ENCODE measurements around the gene GRIN2A.

Gene GRIN2A

DNA sequence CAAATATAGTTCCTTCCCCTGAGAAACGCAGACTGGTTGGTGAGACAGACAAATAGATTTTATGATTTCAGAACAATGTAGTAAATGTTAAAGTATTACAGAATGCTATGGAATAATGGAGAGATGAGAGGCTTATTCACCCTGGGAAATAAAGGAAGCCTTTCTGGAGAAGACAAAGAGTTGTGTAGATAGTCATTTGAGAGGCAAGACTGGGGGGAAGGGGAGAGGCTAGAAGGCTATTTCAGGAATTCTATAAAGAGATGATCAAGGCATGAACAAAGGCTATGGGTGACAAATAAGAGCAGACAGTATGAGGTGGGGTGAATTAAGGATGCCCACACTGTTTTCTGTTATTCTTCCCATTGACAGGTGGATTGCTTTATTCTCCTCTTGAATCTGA lies 211.4 kb downstream of the GRIN2A start:
- no peaks in the 10 kb centered on the region for H3K27me3 ChIP-seq (replicated peaks; ENCODE audit: control insufficient read depth, insufficient read depth, low read length, poor library complexity, severe bottlenecking)
- no peak overlapping the region for H3K27ac ChIP-seq (ENCODE audit: insufficient read depth, low read length, poor library complexity, severe bottlenecking)
- no peaks in the 10 kb centered on the region for H3K9me3 ChIP-seq (ENCODE audit: control insufficient read depth, low read length)
- no peak overlapping the region for H3K4me3 ChIP-seq (ENCODE audit: insufficient read depth, low read depth, low read length, poor library complexity, severe bottlenecking)
- H3K36me3 ChIP-seq (ENCODE audit: control insufficient read depth, insufficient read depth, low read length), result no peaks in the 10 kb centered on the region
- no peak for DNase-seq
- H3K4me1 ChIP-seq (ENCODE audit: control insufficient read depth, insufficient read depth, low read length, poor library complexity, severe bottlenecking), result no peaks in the 10 kb centered on the region

- DNase-seq, result no peak
- Histone ChIP-seq H3K4me3 (ENCODE audit: insufficient read depth, low read depth, low read length, poor library complexity, severe bottlenecking) (no peak overlapping the region), H3K27me3 (replicated peaks; ENCODE audit: control insufficient read depth, insufficient read depth, low read length, poor library complexity, severe bottlenecking) (no peaks in the 10 kb centered on the region)
Measured at GRCh38 chr16:9970244-9970643, 212.0 kb downstream of the GRIN2A start.

DNA sequence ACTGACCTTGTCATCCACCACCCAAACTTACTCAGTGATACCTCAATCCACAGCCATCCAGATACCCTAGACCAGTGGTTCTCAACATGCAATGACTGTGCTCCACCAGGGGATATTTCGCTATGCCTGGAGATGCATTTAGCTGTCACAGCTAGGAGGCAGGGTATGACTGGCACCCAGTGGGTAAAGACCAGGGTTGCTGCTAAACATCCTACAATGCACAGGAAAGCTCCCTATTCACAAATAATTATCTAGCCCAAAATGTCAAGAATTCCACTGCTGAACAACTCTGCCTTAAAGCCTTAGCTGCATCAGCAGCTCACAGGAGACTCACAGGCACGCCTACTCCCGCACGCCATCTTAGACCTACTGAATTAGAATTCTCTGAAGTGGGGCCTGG lies 212.6 kb downstream of the GRIN2A start:
- H3K4me3 ChIP-seq (ENCODE audit: insufficient read depth, low read depth, low read length, poor library complexity, severe bottlenecking), result no peak overlapping the region
- H3K27me3 ChIP-seq (replicated peaks; ENCODE audit: control insufficient read depth, insufficient read depth, low read length, poor library complexity, severe bottlenecking), result no peaks in the 10 kb centered on the region
- no peak for DNase-seq
- H3K4me1 ChIP-seq (ENCODE audit: control insufficient read depth, insufficient read depth, low read length, poor library complexity, severe bottlenecking), result no peaks in the 10 kb centered on the region
- no peaks in the 10 kb centered on the region for H3K36me3 ChIP-seq (ENCODE audit: control insufficient read depth, insufficient read depth, low read length)
- no peaks in the 10 kb centered on the region for H3K9me3 ChIP-seq (ENCODE audit: control insufficient read depth, low read length)
- no peak overlapping the region for H3K27ac ChIP-seq (ENCODE audit: insufficient read depth, low read length, poor library complexity, severe bottlenecking)

More at GRCh38 chr16:9970244-9970643, 212.0 kb downstream of the GRIN2A start:
- no peaks in the 10 kb centered on the region for H3K9me3 ChIP-seq (ENCODE audit: control insufficient read depth, low read length)
- H3K27ac ChIP-seq (ENCODE audit: insufficient read depth, low read length, poor library complexity, severe bottlenecking), result no peak overlapping the region
- no peaks in the 10 kb centered on the region for H3K4me1 ChIP-seq (ENCODE audit: control insufficient read depth, insufficient read depth, low read length, poor library complexity, severe bottlenecking)
- H3K36me3 ChIP-seq (ENCODE audit: control insufficient read depth, insufficient read depth, low read length), result no peaks in the 10 kb centered on the region

- Histone ChIP-seq H3K4me1 (ENCODE audit: control insufficient read depth, insufficient read depth, low read length, poor library complexity, severe bottlenecking) (no peaks in the 10 kb centered on the region), H3K27ac (ENCODE audit: insufficient read depth, low read length, poor library complexity, severe bottlenecking) (no peak overlapping the region), H3K9me3 (ENCODE audit: control insufficient read depth, low read length) (no peaks in the 10 kb centered on the region), H3K4me3 (ENCODE audit: insufficient read depth, low read depth, low read length, poor library complexity, severe bottlenecking) (no peak overlapping the region), H3K27me3 (replicated peaks; ENCODE audit: control insufficient read depth, insufficient read depth, low read length, poor library complexity, severe bottlenecking) (no peaks in the 10 kb centered on the region), H3K36me3 (ENCODE audit: control insufficient read depth, insufficient read depth, low read length) (no peaks in the 10 kb centered on the region)
- DNase-seq, result no peak
Measured at GRCh38 chr16:9966569-9967157, 215.6 kb downstream of the GRIN2A start.

DNA sequence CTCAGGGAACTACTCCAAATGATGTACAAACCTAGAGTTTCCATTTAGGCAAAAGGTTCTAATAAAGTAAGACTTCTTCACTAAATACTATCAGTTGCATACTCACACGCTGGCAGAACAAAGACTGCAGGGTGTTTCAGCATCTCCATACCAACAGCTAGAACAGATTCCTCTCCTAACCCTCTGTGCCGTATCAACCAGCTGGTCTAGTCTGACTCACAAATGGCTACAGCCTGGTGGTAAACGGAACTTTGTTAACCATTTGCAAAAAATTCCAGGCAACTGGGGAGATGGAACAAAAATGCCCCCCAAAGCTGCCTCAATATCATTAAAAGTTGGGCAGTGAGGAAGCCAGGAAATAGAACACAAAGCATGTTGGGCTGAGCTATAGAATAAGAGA lies 217.1 kb downstream of the GRIN2A start:
- no peaks in the 10 kb centered on the region for H3K27me3 ChIP-seq (replicated peaks; ENCODE audit: control insufficient read depth, insufficient read depth, low read length, poor library complexity, severe bottlenecking)
- no peaks in the 10 kb centered on the region for H3K36me3 ChIP-seq (ENCODE audit: control insufficient read depth, insufficient read depth, low read length)
- no peak for DNase-seq
- H3K4me1 ChIP-seq (ENCODE audit: control insufficient read depth, insufficient read depth, low read length, poor library complexity, severe bottlenecking), result no peaks in the 10 kb centered on the region
- H3K27ac ChIP-seq (ENCODE audit: insufficient read depth, low read length, poor library complexity, severe bottlenecking), result no peak overlapping the region
- no peaks in the 10 kb centered on the region for H3K9me3 ChIP-seq (ENCODE audit: control insufficient read depth, low read length)
- no peak overlapping the region for H3K4me3 ChIP-seq (ENCODE audit: insufficient read depth, low read depth, low read length, poor library complexity, severe bottlenecking)

DNA sequence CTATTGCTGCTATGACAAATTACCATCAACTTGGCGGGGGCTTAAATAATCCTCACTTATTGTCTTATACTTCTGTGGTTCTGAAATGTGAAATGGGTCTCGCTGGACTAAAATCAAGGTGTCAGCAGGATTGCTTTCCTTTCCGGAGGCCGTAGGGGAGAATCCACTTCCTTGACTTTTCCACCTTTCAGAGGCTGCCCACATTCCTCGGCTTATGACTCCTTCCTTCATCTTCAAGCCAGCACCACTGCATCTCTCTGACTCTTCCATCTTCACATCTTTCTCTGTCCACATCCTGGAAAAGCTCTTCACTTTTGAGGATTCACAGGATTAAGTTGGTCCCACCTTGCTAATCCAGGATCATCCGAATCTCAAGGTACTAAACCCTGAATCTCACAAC lies 217.8 kb downstream of the GRIN2A start:
- no peak for DNase-seq
- Histone ChIP-seq H3K4me3 (ENCODE audit: insufficient read depth, low read depth, low read length, poor library complexity, severe bottlenecking) (no peak overlapping the region), H3K27me3 (replicated peaks; ENCODE audit: control insufficient read depth, insufficient read depth, low read length, poor library complexity, severe bottlenecking) (no peaks in the 10 kb centered on the region), H3K9me3 (ENCODE audit: control insufficient read depth, low read length) (no peaks in the 10 kb centered on the region), H3K27ac (ENCODE audit: insufficient read depth, low read length, poor library complexity, severe bottlenecking) (no peak overlapping the region), H3K4me1 (ENCODE audit: control insufficient read depth, insufficient read depth, low read length, poor library complexity, severe bottlenecking) (no peaks in the 10 kb centered on the region), H3K36me3 (ENCODE audit: control insufficient read depth, insufficient read depth, low read length) (no peaks in the 10 kb centered on the region)

DNA sequence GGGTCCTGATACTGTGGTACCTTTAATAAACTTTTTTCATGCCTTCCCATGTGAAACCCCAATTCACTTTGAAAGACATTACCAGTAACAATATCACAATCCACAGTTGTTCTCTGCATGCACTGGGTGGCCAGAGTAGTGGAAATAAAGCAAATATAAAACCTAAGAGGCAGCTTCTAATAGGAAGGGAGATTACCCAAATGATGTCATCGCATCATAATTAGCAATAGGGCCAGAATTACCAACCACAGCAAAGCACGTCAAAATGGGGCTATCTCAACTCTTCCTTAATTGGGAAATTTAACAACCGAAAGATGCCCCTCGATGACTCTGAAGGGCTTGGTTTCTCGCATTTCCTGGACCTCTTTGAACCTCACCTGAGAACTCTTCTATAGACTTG lies 224.8 kb downstream of the GRIN2A start:
- H3K27ac ChIP-seq (ENCODE audit: insufficient read depth, low read length, poor library complexity, severe bottlenecking), result no peak overlapping the region
- no peaks in the 10 kb centered on the region for H3K9me3 ChIP-seq (ENCODE audit: control insufficient read depth, low read length)
- H3K4me1 ChIP-seq (ENCODE audit: control insufficient read depth, insufficient read depth, low read length, poor library complexity, severe bottlenecking), result no peaks in the 10 kb centered on the region
- no peak for DNase-seq
- no peak overlapping the region for H3K4me3 ChIP-seq (ENCODE audit: insufficient read depth, low read depth, low read length, poor library complexity, severe bottlenecking)
- H3K27me3 ChIP-seq (replicated peaks; ENCODE audit: control insufficient read depth, insufficient read depth, low read length, poor library complexity, severe bottlenecking), result no peaks in the 10 kb centered on the region
- H3K36me3 ChIP-seq (ENCODE audit: control insufficient read depth, insufficient read depth, low read length), result no peaks in the 10 kb centered on the region

DNA sequence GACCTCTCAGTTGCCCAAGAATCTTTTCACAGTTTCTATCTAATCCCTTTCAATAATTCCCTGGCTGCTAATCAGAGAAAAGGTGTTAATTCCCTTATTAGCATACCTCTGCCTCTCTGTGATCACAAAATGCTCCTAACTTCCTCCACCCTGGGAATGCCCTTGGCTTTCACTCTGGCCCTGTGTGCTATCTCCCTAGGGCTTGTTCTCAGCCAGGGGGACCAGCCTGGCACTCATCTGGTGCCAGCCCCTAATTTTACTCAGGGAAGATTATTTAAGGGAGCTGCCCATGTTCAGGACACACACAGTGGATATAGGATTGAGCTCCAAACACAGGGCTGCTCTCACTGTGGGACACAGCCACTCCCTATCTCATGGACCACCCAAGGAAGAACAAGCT lies 225.2 kb downstream of the GRIN2A start:
- H3K27ac ChIP-seq (ENCODE audit: insufficient read depth, low read length, poor library complexity, severe bottlenecking), result no peak overlapping the region
- no peaks in the 10 kb centered on the region for H3K9me3 ChIP-seq (ENCODE audit: control insufficient read depth, low read length)
- H3K27me3 ChIP-seq (replicated peaks; ENCODE audit: control insufficient read depth, insufficient read depth, low read length, poor library complexity, severe bottlenecking), result no peaks in the 10 kb centered on the region
- DNase-seq, result no peak
- H3K4me1 ChIP-seq (ENCODE audit: control insufficient read depth, insufficient read depth, low read length, poor library complexity, severe bottlenecking), result no peaks in the 10 kb centered on the region
- no peak overlapping the region for H3K4me3 ChIP-seq (ENCODE audit: insufficient read depth, low read depth, low read length, poor library complexity, severe bottlenecking)
- H3K36me3 ChIP-seq (ENCODE audit: control insufficient read depth, insufficient read depth, low read length), result no peaks in the 10 kb centered on the region

DNA sequence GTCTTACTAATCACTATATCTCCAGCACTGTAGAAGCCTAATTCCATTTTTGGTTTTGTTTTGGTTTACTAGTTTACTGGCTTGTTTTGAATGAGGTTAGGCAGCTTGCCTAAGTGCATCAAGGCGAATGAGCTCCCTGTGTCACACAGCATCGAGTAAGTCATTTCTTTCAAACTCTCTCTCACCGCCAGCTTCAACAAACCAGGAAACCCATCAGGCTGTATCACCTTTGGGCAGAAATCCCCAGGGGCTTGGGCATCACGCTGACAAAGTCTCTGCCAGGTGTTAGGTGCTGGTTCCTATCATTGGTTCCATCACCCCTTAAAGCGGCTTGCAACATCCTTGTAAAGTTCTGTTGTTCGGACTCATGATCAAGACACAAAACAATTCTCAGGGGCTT lies 226.6 kb downstream of the GRIN2A start:
- H3K4me3 ChIP-seq (ENCODE audit: insufficient read depth, low read depth, low read length, poor library complexity, severe bottlenecking), result no peak overlapping the region
- H3K27ac ChIP-seq (ENCODE audit: insufficient read depth, low read length, poor library complexity, severe bottlenecking), result no peak overlapping the region
- no peaks in the 10 kb centered on the region for H3K27me3 ChIP-seq (replicated peaks; ENCODE audit: control insufficient read depth, insufficient read depth, low read length, poor library complexity, severe bottlenecking)
- H3K4me1 ChIP-seq (ENCODE audit: control insufficient read depth, insufficient read depth, low read length, poor library complexity, severe bottlenecking), result no peaks in the 10 kb centered on the region
- no peaks in the 10 kb centered on the region for H3K9me3 ChIP-seq (ENCODE audit: control insufficient read depth, low read length)
- no peak for DNase-seq
- no peaks in the 10 kb centered on the region for H3K36me3 ChIP-seq (ENCODE audit: control insufficient read depth, insufficient read depth, low read length)

DNA sequence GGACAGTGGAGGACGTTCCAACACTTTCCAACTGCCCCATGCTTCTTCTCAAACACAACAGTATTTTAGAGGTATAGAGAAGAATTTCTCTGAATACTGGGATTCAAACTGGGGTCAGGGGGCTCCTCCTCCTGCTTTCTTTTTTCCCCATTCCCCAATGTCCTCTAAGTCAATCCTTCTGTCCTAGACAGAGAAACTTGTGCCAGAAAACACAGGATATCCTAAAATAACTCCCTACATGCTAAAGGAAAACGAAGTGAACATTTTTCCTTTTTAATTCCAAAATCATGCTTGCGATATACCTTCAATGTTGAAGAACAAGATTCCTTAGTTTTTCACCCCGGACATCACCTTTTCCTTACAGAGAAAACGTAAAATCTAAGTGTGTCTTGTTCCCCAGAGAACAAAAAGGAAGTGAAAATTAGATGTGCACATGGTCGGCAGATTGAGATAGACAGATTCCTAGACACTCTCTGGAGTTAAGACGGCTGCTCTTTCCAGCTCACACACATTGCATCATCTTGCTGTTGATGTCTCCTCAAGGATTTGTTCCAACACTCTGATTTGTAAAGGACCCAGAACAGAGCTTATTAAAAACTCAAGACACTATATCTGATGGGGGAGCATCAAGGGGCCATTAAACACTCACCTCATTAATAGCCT lies 228.2 kb downstream of the GRIN2A start:
- Histone ChIP-seq H3K27ac (ENCODE audit: insufficient read depth, low read length, poor library complexity, severe bottlenecking) (no peak overlapping the region), H3K4me1 (ENCODE audit: control insufficient read depth, insufficient read depth, low read length, poor library complexity, severe bottlenecking) (no peaks in the 10 kb centered on the region), H3K4me3 (ENCODE audit: insufficient read depth, low read depth, low read length, poor library complexity, severe bottlenecking) (no peak overlapping the region), H3K36me3 (ENCODE audit: control insufficient read depth, insufficient read depth, low read length) (no peaks in the 10 kb centered on the region), H3K27me3 (replicated peaks; ENCODE audit: control insufficient read depth, insufficient read depth, low read length, poor library complexity, severe bottlenecking) (no peaks in the 10 kb centered on the region), H3K9me3 (ENCODE audit: control insufficient read depth, low read length) (no peaks in the 10 kb centered on the region)
- no peak for DNase-seq
